Glutamatergic neuron (in vitro differentiated cells): Measurements from ENCODE around the gene CMSS1. TPM values are rescaled to one million over a fixed set of nuclear protein-coding genes. Genes with fewer than 3 reads are reported as not detected.
"Not testable (repeated sequence)": the region's sequence is repeated elsewhere in the genome, so short reads cannot be mapped to it uniquely, and the experiment has no call there.

Source experiments
- DNase-seq: peaks from one replicate; pipeline ENCODE4 v3.0.0; 2022
- H3K27ac Mint-ChIP-seq: one replicate; pipeline ENCODE4 v1.8.0; 2020; ENCODE audit warnings: mild to moderate bottlenecking, mixed read lengths, inconsistent platforms; ENCODE audit not compliant: unreplicated experiment
- H3K27me3 Mint-ChIP-seq: one replicate; pipeline ENCODE4 v1.8.0; 2020; ENCODE audit warnings: mild to moderate bottlenecking, moderate library complexity, mixed read lengths, inconsistent platforms; ENCODE audit not compliant: unreplicated experiment
- H3K36me3 Mint-ChIP-seq: one replicate; pipeline ENCODE4 v1.8.0; 2020; ENCODE audit warnings: mild to moderate bottlenecking, mixed read lengths, inconsistent platforms; ENCODE audit not compliant: unreplicated experiment
- H3K4me1 Mint-ChIP-seq: one replicate; pipeline ENCODE4 v1.8.0; 2020; ENCODE audit warnings: mild to moderate bottlenecking, low read depth, mixed read lengths, inconsistent platforms; ENCODE audit not compliant: unreplicated experiment
- H3K4me3 Mint-ChIP-seq: one replicate; pipeline ENCODE4 v1.8.0; 2020; ENCODE audit warnings: mild to moderate bottlenecking, mixed read lengths, inconsistent platforms; ENCODE audit not compliant: unreplicated experiment
- H3K9me3 Mint-ChIP-seq: one replicate; pipeline ENCODE4 v1.8.0; 2020; ENCODE audit warnings: mild to moderate bottlenecking, moderate library complexity, mixed read lengths, inconsistent platforms; ENCODE audit not compliant: unreplicated experiment
- CTCF ChIP-seq: fragments of 200-600 bp; sonication (generic); IDR thresholded peaks from one replicate; pipeline ENCODE4 v1.5.0; 2021; ENCODE audit not compliant: partially characterized antibody, unreplicated experiment
- total RNA-seq: library from RNA; stranded (reverse); fragmentation: NEBNext Ultra II Directional; extraction: Animal tissue kit (Norgen Biotek cat#: 25700); gene quantifications from one replicate; pipeline ENCODE4 v1.2.1, GENCODE V29; 2021; ENCODE audit not compliant: unreplicated experiment

CMSS1 gene
- total RNA-seq, 1 donor from 2014 or later = 37.8 TPM

GRCh38 chr3:99837715-99838114, 20.1 kb downstream of the CMSS1 start:
- no peak for DNase-seq
- H3K27ac Mint-ChIP-seq = no peak overlapping the region
- H3K36me3 Mint-ChIP-seq = no peaks in the 10 kb centered on the region
- no peaks in the 10 kb centered on the region for H3K27me3 Mint-ChIP-seq
- H3K4me1 Mint-ChIP-seq = peaks cover 1% of the 10 kb centered on the region
- H3K9me3 Mint-ChIP-seq = no peaks in the 10 kb centered on the region
- H3K4me3 Mint-ChIP-seq = no peak overlapping the region
- TF ChIP-seq CTCF = no peak

GRCh38 chr3:99838755-99839154, 21.1 kb downstream of the CMSS1 start:
- TF ChIP-seq CTCF = no peak
- H3K27ac Mint-ChIP-seq = no peak overlapping the region
- H3K9me3 Mint-ChIP-seq = no peaks in the 10 kb centered on the region
- DNase-seq = no peak
- no peak overlapping the region for H3K4me3 Mint-ChIP-seq
- peaks cover 3% of the 10 kb centered on the region for H3K4me1 Mint-ChIP-seq
- H3K36me3 Mint-ChIP-seq = no peaks in the 10 kb centered on the region
- H3K27me3 Mint-ChIP-seq = no peaks in the 10 kb centered on the region

- Mint-ChIP-seq H3K4me3 (no peak overlapping the region), H3K36me3 (no peaks in the 10 kb centered on the region), H3K9me3 (no peaks in the 10 kb centered on the region), H3K27me3 (no peaks in the 10 kb centered on the region), H3K27ac (no peak overlapping the region), H3K4me1 (peaks cover 5% of the 10 kb centered on the region)
- no peak for TF ChIP-seq CTCF
- no peak for DNase-seq
Observed at GRCh38 chr3:99839613-99840012, 22.0 kb downstream of the CMSS1 start.

- H3K4me3 Mint-ChIP-seq, DNase-seq, H3K9me3 Mint-ChIP-seq, H3K36me3 Mint-ChIP-seq, H3K27me3 Mint-ChIP-seq, H3K27ac Mint-ChIP-seq: not testable (repeated sequence)
- peaks cover 16% of the 10 kb centered on the region for H3K4me1 Mint-ChIP-seq
Observed at GRCh38 chr3:99841949-99842348, 24.3 kb downstream of the CMSS1 start.

- peak; percentile 54 for TF ChIP-seq CTCF
- Mint-ChIP-seq H3K36me3 (no peaks in the 10 kb centered on the region), H3K4me3 (no peak overlapping the region), H3K27ac (no peak overlapping the region), H3K9me3 (no peaks in the 10 kb centered on the region), H3K4me1 (peaks cover 16% of the 10 kb centered on the region), H3K27me3 (no peaks in the 10 kb centered on the region)
- no peak for DNase-seq
Observed at GRCh38 chr3:99842826-99843589, 25.3 kb downstream of the CMSS1 start.
